Stomach (tissue), 9 donors: ENCODE data around the gene E4F1. TPM values are rescaled to one million over a fixed set of nuclear protein-coding genes. Genes with fewer than 3 reads are reported as not detected.
A peak's percentile ranks its signal among the peaks of the same experiment; 100 is the strongest.

Experiments used
- DNase-seq, 2 donors: peaks; one replicate each; pipeline versions ENCODE4 v3.0.0 to v3.0.0-alpha.2; 2013 to 2019
- H3K27ac ChIP-seq, 5 donors: fragments of 200-600 bp in 4 of 5; sonication (generic) in 4 of 5; one replicate each; pipeline ENCODE4 v1.5.1; 2013 to 2019; ENCODE audit warnings: mild to moderate bottlenecking in 1 of 5, moderate library complexity in 1 of 5
- H3K27me3 ChIP-seq, 3 donors: fragments of 200-600 bp; sonication (generic); one replicate each; pipeline ENCODE4 v1.5.1; 2017 to 2019; ENCODE audit warnings: mixed run types in 1 of 3
- H3K36me3 ChIP-seq, 4 donors: fragments of 200-600 bp; sonication (generic); 1 replicate in 3 of 4; 2 replicates in 1 of 4; pipeline ENCODE4 v1.5.1; 2016 to 2019
- H3K4me1 ChIP-seq, 4 donors: fragments of 200-600 bp; sonication (generic); one replicate each; pipeline ENCODE4 v1.5.1; 2016 to 2019
- H3K4me3 ChIP-seq, 4 donors: fragments of 200-600 bp; sonication (generic) in 3 of 4; one replicate each; pipeline ENCODE4 v1.5.1; 2016 to 2019; ENCODE audit warnings: mild to moderate bottlenecking in 1 of 4
- H3K9me3 ChIP-seq, 4 donors: fragments of 200-600 bp; sonication (generic); one replicate each; pipeline ENCODE4 v1.5.1; 2016 to 2019
- CTCF ChIP-seq, 7 experiments: fragments of 450-650 bp in 4 of 7; fragments of 200-600 bp in 3 of 7; sonication (generic) in 3 of 7; IDR thresholded peaks; one replicate each; pipeline ENCODE4 v1.5.1; 2016 to 2019; ENCODE audit warnings: antibody characterized with exemption in 7 of 7, control low read depth in 2 of 7, mild to moderate bottlenecking in 1 of 7
- EP300 ChIP-seq: sonication (generic); formaldehyde crosslinking; IDR thresholded peaks from one replicate; pipeline ENCODE4 v1.6.1; 2017; ENCODE audit warnings: antibody characterized with exemption
- POLR2A ChIP-seq, 4 donors: fragments of 450-650 bp; IDR thresholded peaks; one replicate each; pipeline ENCODE4 v1.6.1; 2016; ENCODE audit warnings: antibody characterized with exemption in 4 of 4, control low read depth in 2 of 4, mild to moderate bottlenecking in 1 of 4, moderate library complexity in 1 of 4
- POLR2AphosphoS5 ChIP-seq, 3 donors: sonication (generic); formaldehyde crosslinking; IDR thresholded peaks; one replicate each; pipeline ENCODE4 v1.6.1; 2016; ENCODE audit warnings: antibody characterized with exemption in 3 of 3
- WGBS, 5 donors: extraction: QIAGEN DNeasy Blood & Tissue Kit in 3 of 5; methylation state at CpG; one replicate each; pipeline versions ENCODE4 v1.1.5 to v1.1.7; 2013 to 2018; 5-methylcytosine and 5-hydroxymethylcytosine counted together
- intact Hi-C: fragments of 100-400 bp; cut with DNase I; formaldehyde crosslinking; loops from one replicate; pipeline ENCODE4 v1.15.1; 2023; ENCODE audit warnings: low total_unique reads
- polyA plus RNA-seq, 3 donors: library from polyadenylated mRNA; stranded (reverse); fragments of 200-250 nt; gene quantifications; one replicate each; pipeline ENCODE4 v1.2.3, GENCODE V29; 2013
- total RNA-seq, 5 donors: library from RNA; depleted of rRNA; stranded (reverse); fragments of >200 nt; gene quantifications; one replicate each; pipeline versions ENCODE4 v1.1.0 to v1.2.3, GENCODE V29; 2014 to 2016
- donor health status: healthy with polysubstance abuse.
- donor health status: Bipolar disorder and iron deficiency.
- donor health status: healthy.

The E4F1 gene
- total and polyA plus RNA-seq, 8 donors, result 12.7 to 114 (median 35.6) TPM

DNA sequence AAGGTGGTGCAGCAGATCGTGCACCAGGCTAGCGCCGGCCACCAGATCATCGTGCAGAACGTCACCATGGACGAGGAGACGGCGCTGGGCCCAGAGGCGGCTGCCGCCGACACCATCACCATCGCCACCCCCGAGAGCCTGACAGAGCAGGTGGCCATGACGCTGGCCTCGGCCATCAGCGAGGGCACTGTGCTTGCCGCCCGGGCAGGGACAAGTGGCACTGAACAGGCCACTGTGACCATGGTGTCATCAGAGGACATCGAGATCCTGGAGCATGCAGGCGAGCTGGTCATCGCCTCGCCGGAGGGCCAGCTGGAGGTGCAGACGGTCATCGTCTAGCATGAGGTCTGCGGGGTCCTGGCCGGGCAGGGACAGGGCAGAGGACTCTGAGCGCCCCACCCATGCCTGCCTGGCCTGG lies 11.9 kb downstream of the E4F1 start:
- no peak for DNase-seq
- Histone ChIP-seq H3K27me3 (peaks cover 5 to 45% (median 28%) of the 10 kb centered on the region in 3 donors), H3K9me3 (no peaks in the 10 kb centered on the region), H3K36me3 (peaks cover 49 to 67% (median 62%) of the 10 kb centered on the region in 4 donors), H3K4me3 (no peak overlapping the region), H3K4me1 (peaks cover 18 to 32% (median 24%) of the 10 kb centered on the region in 4 donors), H3K27ac (no peak overlapping the region)
- TF ChIP-seq EP300 (no peak), POLR2A (IDR thresholded peaks at IDR 0.05) (no peak), CTCF (IDR thresholded peaks at IDR 0.05) (no peak), POLR2AphosphoS5 (IDR thresholded peaks at IDR 0.05) (no peak)
- 84 to 97% (median 94%) methylated on average over 23 to 28 of the region's 28 CpGs for WGBS, 5 donors
- intact Hi-C loops, result no loop called here

DNA sequence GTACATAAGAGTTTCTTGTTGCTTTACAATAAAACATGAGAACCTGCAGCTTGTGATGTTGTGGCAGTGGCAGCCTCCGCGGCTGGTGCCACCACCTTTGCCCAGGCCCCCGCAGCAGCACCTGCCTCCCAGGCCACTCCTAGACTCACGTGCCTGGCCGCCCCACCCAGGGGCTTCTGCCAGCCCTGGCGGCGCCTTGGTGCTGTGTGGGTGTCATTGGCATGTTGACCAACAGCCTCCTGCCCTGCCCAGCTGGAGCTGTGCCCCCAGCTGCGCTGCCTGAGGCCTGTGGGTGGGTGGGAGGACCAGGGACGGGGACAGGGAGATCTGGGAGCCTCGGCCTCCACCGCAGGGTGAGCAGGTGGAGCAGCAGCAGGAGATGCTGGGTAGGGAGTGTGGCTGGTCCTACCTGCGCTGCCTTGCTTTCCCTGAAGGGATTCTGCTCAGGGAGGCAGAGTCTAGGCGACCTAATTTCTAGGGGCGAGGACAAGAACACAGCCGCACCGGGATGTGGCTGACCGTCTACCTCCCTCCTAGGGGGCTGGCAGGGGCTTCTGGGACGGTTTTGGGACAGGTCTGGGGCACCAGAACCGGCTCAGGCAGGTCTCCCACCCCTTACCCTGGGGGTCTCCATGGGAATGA lies 12.4 kb downstream of the E4F1 start:
- peak overlapping the region in 1 of 4 donors; percentile 34 for H3K4me3 ChIP-seq
- peaks cover 5 to 45% (median 28%) of the 10 kb centered on the region in 3 donors for H3K27me3 ChIP-seq
- H3K4me1 ChIP-seq, result peaks cover 18 to 32% (median 24%) of the 10 kb centered on the region in 4 donors
- H3K36me3 ChIP-seq, result peaks cover 43 to 67% (median 62%) of the 10 kb centered on the region in 4 donors
- no peak for TF ChIP-seq CTCF (IDR thresholded peaks at IDR 0.05)
- no peak for TF ChIP-seq POLR2A (IDR thresholded peaks at IDR 0.05)
- no peak for TF ChIP-seq EP300
- no peak for TF ChIP-seq POLR2AphosphoS5 (IDR thresholded peaks at IDR 0.05)
- H3K27ac ChIP-seq, result no peak overlapping the region
- intact Hi-C loops, result no loop called here
- no peaks in the 10 kb centered on the region for H3K9me3 ChIP-seq
- DNase-seq, result no peak
- WGBS, 5 donors, result 62 to 74% (median 69%) methylated on average over 16 to 19 of the region's 19 CpGs

DNA sequence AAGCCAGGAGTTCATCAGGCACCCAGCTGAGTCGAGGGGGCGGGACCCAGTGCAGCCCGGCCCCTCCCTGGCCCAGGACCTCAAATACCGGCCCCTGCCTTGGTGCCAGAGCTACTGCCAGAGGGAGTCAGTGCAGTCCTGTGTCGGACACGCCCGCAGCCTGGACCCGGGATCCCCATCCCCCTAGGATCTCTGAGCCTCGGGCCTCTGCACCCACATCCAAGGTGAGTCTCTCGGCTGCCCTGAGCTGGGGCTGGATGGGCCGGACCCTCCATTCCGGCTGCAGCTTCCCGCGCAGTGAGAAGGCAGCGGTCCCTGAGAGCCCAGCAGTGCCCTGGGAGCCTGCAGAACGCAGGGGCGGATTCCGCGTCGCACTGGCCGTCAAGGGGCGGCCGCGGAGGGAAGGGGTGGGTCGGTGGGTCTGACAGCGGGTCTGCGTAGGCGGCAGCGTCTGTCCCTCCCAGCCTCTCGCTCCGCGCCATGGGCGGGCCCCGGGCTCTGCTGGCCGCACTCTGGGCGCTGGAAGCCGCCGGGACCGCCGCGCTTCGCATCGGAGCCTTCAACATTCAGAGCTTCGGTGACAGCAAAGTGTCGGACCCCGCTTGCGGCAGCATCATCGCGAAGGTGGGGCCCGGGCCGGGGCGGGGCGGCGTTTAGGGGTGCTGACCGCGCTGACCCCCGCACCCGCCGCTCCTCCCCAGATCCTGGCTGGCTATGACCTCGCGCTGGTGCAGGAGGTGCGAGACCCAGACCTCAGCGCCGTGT lies 13.1 kb downstream of the E4F1 start, which contains the start of gene DNASE1L2:
DNASE1L2 (plus strand) TSS at position 108 of the 765 bp plus-strand sequence; CDS start at position 481, 373 bp downstream.
- peak within 1 kb of the TSS; percentile 9 to 34 (median 24) for H3K4me3 ChIP-seq
- TF ChIP-seq POLR2A (IDR thresholded peaks at IDR 0.05), result no peak
- TF ChIP-seq CTCF (IDR thresholded peaks at IDR 0.05), result no peak
- no peak for TF ChIP-seq EP300
- no peak for TF ChIP-seq POLR2AphosphoS5 (IDR thresholded peaks at IDR 0.05)
- H3K27me3 ChIP-seq, result peaks cover 5 to 45% (median 28%) of the 10 kb centered on the region in 3 donors
- WGBS, 5 donors, result 2 to 11% (median 7%) methylated on average over 25 to 64 of the region's 64 CpGs
- H3K27ac ChIP-seq, result no peak within 1 kb of the TSS
- intact Hi-C loops, result no loop called here
- H3K36me3 ChIP-seq, result peaks cover 38 to 66% (median 62%) of the 10 kb centered on the region in 4 donors
- no peaks in the 10 kb centered on the region for H3K9me3 ChIP-seq
- peak; percentile 47 to 73 for DNase-seq
- H3K4me1 ChIP-seq, result peaks cover 18 to 32% (median 24%) of the 10 kb centered on the region in 4 donors

GRCh38 chr16:2237102-2237482 lies 13.7 kb downstream of the E4F1 start:
- H3K36me3 ChIP-seq, result peaks cover 32 to 66% (median 62%) of the 10 kb centered on the region in 4 donors
- peaks cover 5 to 45% (median 28%) of the 10 kb centered on the region in 3 donors for H3K27me3 ChIP-seq
- no peaks in the 10 kb centered on the region for H3K9me3 ChIP-seq
- TF ChIP-seq POLR2AphosphoS5 (IDR thresholded peaks at IDR 0.05) (no peak), EP300 (no peak), POLR2A (IDR thresholded peaks at IDR 0.05) (no peak), CTCF (IDR thresholded peaks at IDR 0.05) (no peak)
- H3K4me3 ChIP-seq, result peak overlapping the region in 3 of 4 donors; percentile 22 to 34 (median 25)
- DNase-seq, result no peak
- intact Hi-C loops, result no loop called here
- 3 to 8% (median 7%) methylated on average over 20 to 40 of the region's 40 CpGs for WGBS, 5 donors
- H3K4me1 ChIP-seq, result peaks cover 18 to 32% (median 24%) of the 10 kb centered on the region in 4 donors
- H3K27ac ChIP-seq, result no peak overlapping the region
